Upper lobe of left lung (tissue), 6 donors: ENCODE results near the gene AKNA. TPM values are rescaled to one million over a fixed set of nuclear protein-coding genes. Genes with fewer than 3 reads are reported as not detected.

Source experiments
- ATAC-seq, 2 donors: fragments of 200-7000 bp; cut with Tn5 transposase; one replicate each; pipeline ENCODE4 v1.9.1; 2022; ENCODE audit warnings: mild to moderate bottlenecking in 2 of 2, moderate library complexity in 2 of 2; ENCODE audit not compliant: low FRiP score in 2 of 2
- DNase-seq, 2 donors: peaks; one replicate each; pipeline ENCODE4 v3.0.0-alpha.2; 2019 to 2020
- H3K27ac ChIP-seq, 4 donors: fragments of 200-600 bp; sonication (generic); one replicate each; pipeline ENCODE4 v1.5.1; 2016 to 2019
- H3K27me3 ChIP-seq, 4 donors: fragments of 200-600 bp; sonication (generic); one replicate each; pipeline ENCODE4 v1.5.1; 2017 to 2019
- H3K36me3 ChIP-seq, 4 donors: fragments of 200-600 bp; sonication (generic); one replicate each; pipeline ENCODE4 v1.5.1; 2016 to 2019
- H3K4me1 ChIP-seq, 4 donors: fragments of 200-600 bp; sonication (generic); one replicate each; pipeline ENCODE4 v1.5.1; 2018 to 2019
- H3K4me3 ChIP-seq, 4 donors: fragments of 200-600 bp; sonication (generic); one replicate each; pipeline ENCODE4 v1.5.1; 2017 to 2019; ENCODE audit warnings: mild to moderate bottlenecking in 2 of 4, moderate library complexity in 1 of 4
- H3K9me3 ChIP-seq, 4 donors: fragments of 200-600 bp; sonication (generic); one replicate each; pipeline ENCODE4 v1.5.1; 2018 to 2019
- CTCF ChIP-seq, 6 experiments: fragments of 450-650 bp in 4 of 6; fragments of 200-600 bp in 2 of 6; sonication (generic) in 2 of 6; IDR thresholded peaks; one replicate each; pipeline ENCODE4 v1.5.1; 2016 to 2019; ENCODE audit warnings: antibody characterized with exemption in 6 of 6
- EP300 ChIP-seq, 4 donors: sonication (generic); formaldehyde crosslinking; IDR thresholded peaks; one replicate each; pipeline ENCODE4 v1.5.1; 2017; ENCODE audit warnings: antibody characterized with exemption in 4 of 4, control low read depth in 2 of 4
- POLR2A ChIP-seq, 4 donors: fragments of 450-650 bp; IDR thresholded peaks; one replicate each; pipeline ENCODE4 v1.5.1; 2016 to 2017; ENCODE audit warnings: antibody characterized with exemption in 4 of 4, mild to moderate bottlenecking in 2 of 4
- POLR2AphosphoS5 ChIP-seq, 2 donors: sonication (generic); formaldehyde crosslinking; IDR thresholded peaks; one replicate each; pipeline ENCODE4 v1.5.1; 2017; ENCODE audit warnings: antibody characterized with exemption in 2 of 2
- WGBS, 2 donors: methylation state at CpG; one replicate each; pipeline ENCODE4 v1.1.5; 2017 to 2018; 5-methylcytosine and 5-hydroxymethylcytosine counted together
- total RNA-seq, 6 donors: library from RNA; depleted of rRNA in 4 of 6; stranded (reverse); fragments of >200 nt in 4 of 6; gene quantifications; one replicate each; pipeline versions ENCODE4 v1.1.0 to v1.2.1, GENCODE V29; 2016 to 2021
- donor health status: DM: no; HTN: no; CAD: no; lungs with moderate emphysema.
- donor health status: DM: no; HTN: yes; CAD: no; lungs with severe emphysema.

Gene AKNA
- total RNA-seq, 6 donors from 2014 or later: 38.3 to 152 (median 61.5) TPM

DNA sequence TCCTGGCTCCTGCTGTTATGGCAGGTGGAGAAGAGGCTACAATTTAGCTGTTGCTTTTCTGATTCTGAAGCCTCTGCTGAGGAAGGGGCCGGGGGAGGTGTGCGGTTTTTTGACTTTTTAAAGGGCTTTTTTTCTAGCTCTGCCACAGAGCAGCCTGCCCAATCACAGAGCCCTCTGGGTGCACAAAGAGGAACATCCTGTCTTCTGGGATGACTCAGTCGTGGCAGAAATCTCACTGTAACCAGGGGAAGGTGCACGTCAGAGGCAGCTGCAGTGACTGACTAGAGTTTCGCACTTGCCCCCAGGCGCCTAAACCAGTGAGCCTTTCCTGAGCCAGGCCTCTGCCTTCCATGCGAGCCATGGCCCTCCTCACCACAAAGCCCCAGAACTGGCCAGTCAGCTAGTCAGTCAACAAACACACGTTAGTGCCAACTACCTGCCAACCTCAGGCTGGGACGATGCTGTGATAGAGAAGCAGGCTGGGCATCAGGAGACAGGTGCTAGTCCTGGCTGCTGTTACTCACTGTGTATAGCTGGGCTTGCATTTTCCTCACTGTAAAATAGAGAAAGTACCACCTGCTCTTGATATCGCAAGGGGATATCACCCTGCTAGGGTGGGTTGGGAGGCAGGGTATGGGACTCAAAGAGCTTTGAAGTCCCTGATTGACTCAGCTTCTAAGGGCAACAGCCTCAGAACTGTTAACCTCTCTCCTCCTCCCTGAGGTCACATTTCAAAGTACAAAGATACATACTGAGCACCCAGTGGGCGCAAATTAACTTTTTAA, 2.2 kb downstream of the AKNA start:
- ATAC-seq: peak; percentile 75 to 78
- peak overlapping the region; percentile 87 to 95 (median 92) for H3K27ac ChIP-seq
- peaks cover 0 to 7% (median 2%) of the 10 kb centered on the region in 4 donors for H3K36me3 ChIP-seq
- H3K9me3 ChIP-seq: no peaks in the 10 kb centered on the region
- 57 to 59% methylated on average over 3 to 11 of the region's 11 CpGs for WGBS, 2 donors
- peak overlapping the region in 3 of 4 donors; percentile 49 to 71 (median 64) for H3K4me3 ChIP-seq
- peak in 1 of 2 donors; percentile 92 for DNase-seq
- no peaks in the 10 kb centered on the region for H3K27me3 ChIP-seq
- H3K4me1 ChIP-seq: peaks cover 63 to 88% (median 72%) of the 10 kb centered on the region in 4 donors
- TF ChIP-seq POLR2AphosphoS5 (IDR thresholded peaks at IDR 0.05) (peak; percentile 81 to 91), CTCF (IDR thresholded peaks at IDR 0.05) (no peak), EP300 (IDR thresholded peaks at IDR 0.05) (peak in 2 of 4 donors; percentile 59 to 78), POLR2A (IDR thresholded peaks at IDR 0.05) (peak in 2 of 4 donors; percentile 59 to 91)

GRCh38 chr9:114384836-114385396, 2.9 kb downstream of the AKNA start:
- peaks cover 61 to 84% (median 67%) of the 10 kb centered on the region in 4 donors for H3K4me1 ChIP-seq
- TF ChIP-seq POLR2A (IDR thresholded peaks at IDR 0.05) (no peak), POLR2AphosphoS5 (IDR thresholded peaks at IDR 0.05) (no peak), CTCF (IDR thresholded peaks at IDR 0.05) (no peak), EP300 (IDR thresholded peaks at IDR 0.05) (no peak)
- no peak for ATAC-seq
- H3K36me3 ChIP-seq: peaks cover under 1 to 14% (median 7%) of the 10 kb centered on the region in 4 donors
- 62 to 71% methylated on average over 6 to 7 of the region's 7 CpGs for WGBS, 2 donors
- H3K27me3 ChIP-seq: no peaks in the 10 kb centered on the region
- H3K4me3 ChIP-seq: peak overlapping the region in 2 of 4 donors; percentile 16 to 28
- DNase-seq: no peak
- H3K9me3 ChIP-seq: no peaks in the 10 kb centered on the region
- H3K27ac ChIP-seq: peak overlapping the region; percentile 87 to 95 (median 92)

DNA sequence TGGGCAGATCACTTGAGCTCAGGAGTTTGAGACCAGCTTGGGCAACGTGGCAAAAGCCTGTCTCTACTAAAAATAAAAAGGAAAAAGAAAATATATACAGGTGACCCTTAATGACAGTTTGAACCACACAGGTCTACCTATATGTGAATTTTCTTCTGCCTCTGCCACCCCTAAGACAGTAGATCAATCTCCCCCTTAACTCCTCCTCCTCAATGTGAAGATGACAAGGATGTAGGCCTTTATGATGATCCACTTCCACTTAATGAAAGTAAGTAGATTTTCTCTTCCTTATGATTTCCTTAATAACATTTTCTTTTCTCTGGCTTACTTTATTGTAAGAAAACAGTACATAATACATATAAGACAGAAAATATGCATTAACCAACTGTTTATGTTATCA, 3.4 kb downstream of the AKNA start:
- Histone ChIP-seq H3K9me3 (no peaks in the 10 kb centered on the region), H3K36me3 (peaks cover 6 to 20% (median 12%) of the 10 kb centered on the region in 4 donors), H3K4me3 (no peak overlapping the region), H3K4me1 (peaks cover 56 to 84% (median 63%) of the 10 kb centered on the region in 4 donors), H3K27me3 (no peaks in the 10 kb centered on the region), H3K27ac (peak overlapping the region; percentile 87 to 95 (median 92))
- 39 to 44% methylated on average over 1 of the region's 1 CpG for WGBS, 2 donors
- TF ChIP-seq EP300 (IDR thresholded peaks at IDR 0.05): no peak
- TF ChIP-seq CTCF (IDR thresholded peaks at IDR 0.05): no peak
- TF ChIP-seq POLR2A (IDR thresholded peaks at IDR 0.05): no peak
- TF ChIP-seq POLR2AphosphoS5 (IDR thresholded peaks at IDR 0.05): no peak
- ATAC-seq: no peak
- no peak for DNase-seq

- peak overlapping the region in 2 of 4 donors; percentile 18 to 29 for H3K4me3 ChIP-seq
- no peaks in the 10 kb centered on the region for H3K27me3 ChIP-seq
- DNase-seq: no peak
- H3K9me3 ChIP-seq: no peaks in the 10 kb centered on the region
- H3K27ac ChIP-seq: peak overlapping the region; percentile 87 to 95 (median 92)
- WGBS, 2 donors: 46 to 48% methylated on average over 7 to 8 of the region's 8 CpGs
- peaks cover 51 to 84% (median 63%) of the 10 kb centered on the region in 4 donors for H3K4me1 ChIP-seq
- no peak for ATAC-seq
- TF ChIP-seq CTCF (IDR thresholded peaks at IDR 0.05) (no peak), POLR2A (IDR thresholded peaks at IDR 0.05) (no peak), POLR2AphosphoS5 (IDR thresholded peaks at IDR 0.05) (peak; percentile 43 to 66), EP300 (IDR thresholded peaks at IDR 0.05) (no peak)
- peaks cover 6 to 26% (median 17%) of the 10 kb centered on the region in 4 donors for H3K36me3 ChIP-seq
These were observed 4.1 kb downstream of the AKNA start for GRCh38 chr9:114383521-114384231.
